Measurements from ENCODE around the gene MCM9. TPM values are rescaled to one million over a fixed set of nuclear protein-coding genes. Genes with fewer than 3 reads are reported as not detected.
"Not testable (repeated sequence)": the region's sequence is repeated elsewhere in the genome, so short reads cannot be mapped to it uniquely, and the experiment has no call there.

Gene MCM9
- total and polyA plus RNA-seq, 7 donors = 1.6 to 5.6 (median 4.6) TPM

GRCh38 chr6:118799826-118800225 lies 135.1 kb downstream of the MCM9 start:
- no peak overlapping the region for H3K4me3 ChIP-seq
- DNase-seq (no peak), ATAC-seq (peak in 2 of 4 donors; percentile 20 to 21)
- intact Hi-C loops (cut with DNase I) = loop anchor here in 1 of 2 donors (5.0 kb wide), 1 partner anchor 518 kb away; no protein-coding TSS in a partner anchor
- no peaks in the 10 kb centered on the region for H3K9me3 ChIP-seq
- no peak overlapping the region for H3K27ac ChIP-seq
- H3K27me3 ChIP-seq (ENCODE audit: insufficient read depth in 3 of 3, low read length in 2 of 3) = no peaks in the 10 kb centered on the region
- peaks cover 10% of the 10 kb centered on the region for H3K4me1 ChIP-seq
- no peaks in the 10 kb centered on the region for H3K36me3 ChIP-seq (ENCODE audit: insufficient read depth in 1 of 2, low read depth in 1 of 2)
- no peak for TF ChIP-seq CTCF (IDR thresholded peaks at IDR 0.05)
- WGBS, 3 donors = 88 to 94% (median 94%) methylated on average over 4 of the region's 4 CpGs

GRCh38 chr6:118796548-118796947 lies 138.4 kb downstream of the MCM9 start:
- ATAC-seq; H3K27me3 ChIP-seq (ENCODE audit: insufficient read depth in 3 of 3, low read length in 2 of 3); H3K4me3 ChIP-seq; intact Hi-C loops (cut with DNase I); H3K9me3 ChIP-seq; H3K4me1 ChIP-seq; H3K36me3 ChIP-seq (ENCODE audit: insufficient read depth in 1 of 2, low read depth in 1 of 2); H3K27ac ChIP-seq: not testable (repeated sequence)
- DNase-seq = peak in 1 of 2 donors; percentile 58
- WGBS, 3 donors = 74 to 77% (median 75%) methylated on average over 9 of the region's 9 CpGs

GRCh38 chr6:118791499-118791898 lies 143.5 kb downstream of the MCM9 start:
- Histone ChIP-seq H3K36me3 (ENCODE audit: insufficient read depth in 1 of 2, low read depth in 1 of 2) (no peaks in the 10 kb centered on the region), H3K27ac (no peak overlapping the region), H3K4me1 (no peaks in the 10 kb centered on the region), H3K4me3 (no peak overlapping the region), H3K27me3 (ENCODE audit: insufficient read depth in 3 of 3, low read length in 2 of 3) (no peaks in the 10 kb centered on the region), H3K9me3 (no peaks in the 10 kb centered on the region)
- ATAC-seq = no peak
- intact Hi-C loops (cut with DNase I) = no loop called here
- no peak for DNase-seq
- TF ChIP-seq CTCF (IDR thresholded peaks at IDR 0.05) = no peak
- WGBS, 3 donors = 82 to 95% (median 94%) methylated on average over 6 of the region's 6 CpGs

- DNase-seq = no peak
- WGBS, 3 donors = 61 to 66% (median 65%) methylated on average over 4 of the region's 4 CpGs
- H3K27me3 ChIP-seq (ENCODE audit: insufficient read depth in 3 of 3, low read length in 2 of 3) = no peaks in the 10 kb centered on the region
- no peak overlapping the region for H3K4me3 ChIP-seq
- no peaks in the 10 kb centered on the region for H3K9me3 ChIP-seq
- no peak overlapping the region for H3K27ac ChIP-seq
- H3K36me3 ChIP-seq (ENCODE audit: insufficient read depth in 1 of 2, low read depth in 1 of 2) = no peaks in the 10 kb centered on the region
- no peaks in the 10 kb centered on the region for H3K4me1 ChIP-seq
- ATAC-seq = no peak
- TF ChIP-seq CTCF (IDR thresholded peaks at IDR 0.05) = no peak
- intact Hi-C loops (cut with DNase I) = loop anchor here in 1 of 2 donors (10.0 kb wide), 1 partner anchor 505 kb away; no protein-coding TSS in a partner anchor
Observed at GRCh38 chr6:118789954-118790353, 145.0 kb downstream of the MCM9 start.

- ATAC-seq = no peak
- Histone ChIP-seq H3K4me1 (no peaks in the 10 kb centered on the region), H3K27me3 (ENCODE audit: insufficient read depth in 3 of 3, low read length in 2 of 3) (no peaks in the 10 kb centered on the region), H3K9me3 (no peaks in the 10 kb centered on the region), H3K4me3 (no peak overlapping the region), H3K27ac (no peak overlapping the region), H3K36me3 (ENCODE audit: insufficient read depth in 1 of 2, low read depth in 1 of 2) (no peaks in the 10 kb centered on the region)
- intact Hi-C loops (cut with DNase I) = loop anchor here in 1 of 2 donors (10.0 kb wide), 1 partner anchor 505 kb away; no protein-coding TSS in a partner anchor
- no peak for DNase-seq
- TF ChIP-seq CTCF (IDR thresholded peaks at IDR 0.05) = no peak
- 80 to 96% (median 85%) methylated on average over 5 of the region's 5 CpGs for WGBS, 3 donors
Observed at GRCh38 chr6:118789419-118789818, 145.5 kb downstream of the MCM9 start.

All from psoas muscle (tissue), 8 donors.